ENCODE data around the gene FOXF2.

FOXF2 gene

GRCh38 chr6:1407499-1407990, 18.2 kb downstream of the FOXF2 start:
- Histone ChIP-seq H3K4me3 (ENCODE audit: low read length) (no peak overlapping the region), H3K36me3 (ENCODE audit: control insufficient read depth, insufficient read depth, low read length) (no peaks in the 10 kb centered on the region), H3K9me3 (ENCODE audit: control insufficient read depth, low read length) (no peaks in the 10 kb centered on the region), H3K27me3 (ENCODE audit: control insufficient read depth, insufficient read depth, low read length) (no peaks in the 10 kb centered on the region), H3K4me1 (ENCODE audit: control insufficient read depth, insufficient read depth, low read length) (peaks cover 4% of the 10 kb centered on the region), H3K9ac (ENCODE audit: low read length) (no peak overlapping the region)

- Histone ChIP-seq H3K27me3 (ENCODE audit: control insufficient read depth, insufficient read depth, low read length) (no peaks in the 10 kb centered on the region), H3K36me3 (ENCODE audit: control insufficient read depth, insufficient read depth, low read length) (no peaks in the 10 kb centered on the region)
Measured at GRCh38 chr6:1409774-1410465, 20.5 kb downstream of the FOXF2 start.

GRCh38 chr6:1412901-1413300, 23.5 kb downstream of the FOXF2 start:
- Histone ChIP-seq H3K9me3 (ENCODE audit: control insufficient read depth, low read length) (no peaks in the 10 kb centered on the region), H3K9ac (ENCODE audit: low read length) (no peak overlapping the region), H3K36me3 (ENCODE audit: control insufficient read depth, insufficient read depth, low read length) (no peaks in the 10 kb centered on the region), H3K4me1 (ENCODE audit: control insufficient read depth, insufficient read depth, low read length) (peaks cover 3% of the 10 kb centered on the region), H3K4me3 (ENCODE audit: low read length) (no peak overlapping the region), H3K27me3 (ENCODE audit: control insufficient read depth, insufficient read depth, low read length) (no peaks in the 10 kb centered on the region)

More at GRCh38 chr6:1409774-1410465, 20.5 kb downstream of the FOXF2 start:
- H3K9me3 ChIP-seq (ENCODE audit: control insufficient read depth, low read length) = no peaks in the 10 kb centered on the region
- peaks cover 4% of the 10 kb centered on the region for H3K4me1 ChIP-seq (ENCODE audit: control insufficient read depth, insufficient read depth, low read length)
- H3K9ac ChIP-seq (ENCODE audit: low read length) = no peak overlapping the region
- no peak overlapping the region for H3K4me3 ChIP-seq (ENCODE audit: low read length)

- Histone ChIP-seq H3K9me3 (ENCODE audit: control insufficient read depth, low read length) (no peaks in the 10 kb centered on the region), H3K27me3 (ENCODE audit: control insufficient read depth, insufficient read depth, low read length) (no peaks in the 10 kb centered on the region), H3K36me3 (ENCODE audit: control insufficient read depth, insufficient read depth, low read length) (no peaks in the 10 kb centered on the region), H3K4me1 (ENCODE audit: control insufficient read depth, insufficient read depth, low read length) (no peaks in the 10 kb centered on the region), H3K9ac (ENCODE audit: low read length) (no peak overlapping the region), H3K4me3 (ENCODE audit: low read length) (no peak overlapping the region)
Measured at GRCh38 chr6:1415416-1416063, 26.2 kb downstream of the FOXF2 start.

GRCh38 chr6:1416191-1416760, 26.9 kb downstream of the FOXF2 start:
- H3K4me1 ChIP-seq (ENCODE audit: control insufficient read depth, insufficient read depth, low read length) = no peaks in the 10 kb centered on the region
- H3K36me3 ChIP-seq (ENCODE audit: control insufficient read depth, insufficient read depth, low read length) = no peaks in the 10 kb centered on the region
- no peaks in the 10 kb centered on the region for H3K27me3 ChIP-seq (ENCODE audit: control insufficient read depth, insufficient read depth, low read length)

GRCh38 chr6:1416820-1417219, 27.4 kb downstream of the FOXF2 start:
- Histone ChIP-seq H3K4me3 (ENCODE audit: low read length) (no peak overlapping the region), H3K9ac (ENCODE audit: low read length) (no peak overlapping the region), H3K4me1 (ENCODE audit: control insufficient read depth, insufficient read depth, low read length) (no peaks in the 10 kb centered on the region), H3K27me3 (ENCODE audit: control insufficient read depth, insufficient read depth, low read length) (no peaks in the 10 kb centered on the region), H3K36me3 (ENCODE audit: control insufficient read depth, insufficient read depth, low read length) (no peaks in the 10 kb centered on the region), H3K9me3 (ENCODE audit: control insufficient read depth, low read length) (no peaks in the 10 kb centered on the region)

More at GRCh38 chr6:1416191-1416760, 26.9 kb downstream of the FOXF2 start:
- no peak overlapping the region for H3K9ac ChIP-seq (ENCODE audit: low read length)
- H3K4me3 ChIP-seq (ENCODE audit: low read length) = no peak overlapping the region
- no peaks in the 10 kb centered on the region for H3K9me3 ChIP-seq (ENCODE audit: control insufficient read depth, low read length)

GRCh38 chr6:1417718-1418117, 28.3 kb downstream of the FOXF2 start:
- H3K4me3 ChIP-seq (ENCODE audit: low read length) = no peak overlapping the region
- H3K36me3 ChIP-seq (ENCODE audit: control insufficient read depth, insufficient read depth, low read length) = no peaks in the 10 kb centered on the region
- H3K9me3 ChIP-seq (ENCODE audit: control insufficient read depth, low read length) = no peaks in the 10 kb centered on the region
- no peaks in the 10 kb centered on the region for H3K27me3 ChIP-seq (ENCODE audit: control insufficient read depth, insufficient read depth, low read length)
- no peak overlapping the region for H3K9ac ChIP-seq (ENCODE audit: low read length)
- no peaks in the 10 kb centered on the region for H3K4me1 ChIP-seq (ENCODE audit: control insufficient read depth, insufficient read depth, low read length)

- no peaks in the 10 kb centered on the region for H3K36me3 ChIP-seq (ENCODE audit: control insufficient read depth, insufficient read depth, low read length)
- no peaks in the 10 kb centered on the region for H3K27me3 ChIP-seq (ENCODE audit: control insufficient read depth, insufficient read depth, low read length)
- no peak overlapping the region for H3K9ac ChIP-seq (ENCODE audit: low read length)
- H3K4me1 ChIP-seq (ENCODE audit: control insufficient read depth, insufficient read depth, low read length) = no peaks in the 10 kb centered on the region
- no peak overlapping the region for H3K4me3 ChIP-seq (ENCODE audit: low read length)
- no peaks in the 10 kb centered on the region for H3K9me3 ChIP-seq (ENCODE audit: control insufficient read depth, low read length)
Measured at GRCh38 chr6:1418471-1419191, 29.3 kb downstream of the FOXF2 start.

- Histone ChIP-seq H3K9me3 (ENCODE audit: control insufficient read depth, low read length) (no peaks in the 10 kb centered on the region), H3K4me3 (ENCODE audit: low read length) (no peak overlapping the region), H3K36me3 (ENCODE audit: control insufficient read depth, insufficient read depth, low read length) (no peaks in the 10 kb centered on the region), H3K4me1 (ENCODE audit: control insufficient read depth, insufficient read depth, low read length) (no peaks in the 10 kb centered on the region), H3K9ac (ENCODE audit: low read length) (no peak overlapping the region), H3K27me3 (ENCODE audit: control insufficient read depth, insufficient read depth, low read length) (peaks cover 11% of the 10 kb centered on the region)
Measured at GRCh38 chr6:1420382-1420781, 31.0 kb downstream of the FOXF2 start.

- H3K9ac ChIP-seq (ENCODE audit: low read length) = no peak overlapping the region
- peaks cover 11% of the 10 kb centered on the region for H3K27me3 ChIP-seq (ENCODE audit: control insufficient read depth, insufficient read depth, low read length)
- no peaks in the 10 kb centered on the region for H3K36me3 ChIP-seq (ENCODE audit: control insufficient read depth, insufficient read depth, low read length)
- H3K9me3 ChIP-seq (ENCODE audit: control insufficient read depth, low read length) = no peaks in the 10 kb centered on the region
- no peaks in the 10 kb centered on the region for H3K4me1 ChIP-seq (ENCODE audit: control insufficient read depth, insufficient read depth, low read length)
- no peak overlapping the region for H3K4me3 ChIP-seq (ENCODE audit: low read length)
Measured at GRCh38 chr6:1422290-1422689, 32.9 kb downstream of the FOXF2 start.

- Histone ChIP-seq H3K9ac (ENCODE audit: low read length) (no peak overlapping the region), H3K4me1 (ENCODE audit: control insufficient read depth, insufficient read depth, low read length) (no peaks in the 10 kb centered on the region), H3K27me3 (ENCODE audit: control insufficient read depth, insufficient read depth, low read length) (peaks cover 11% of the 10 kb centered on the region), H3K9me3 (ENCODE audit: control insufficient read depth, low read length) (no peaks in the 10 kb centered on the region), H3K4me3 (ENCODE audit: low read length) (no peak overlapping the region), H3K36me3 (ENCODE audit: control insufficient read depth, insufficient read depth, low read length) (no peaks in the 10 kb centered on the region)
Measured at GRCh38 chr6:1423578-1423977, 34.2 kb downstream of the FOXF2 start.
